Subcutaneous preadipocyte (primary cell): ENCODE measurements around the gene TXNL4B. TPM values are rescaled to one million over a fixed set of nuclear protein-coding genes. Genes with fewer than 3 reads are reported as not detected.

Experiments
- total RNA-seq: library from RNA; depleted of rRNA; stranded (reverse); fragments of >200 nt; gene quantifications from 2 replicates; pipeline ENCODE4 v1.2.3, GENCODE V29; 2012

TXNL4B gene
- total RNA-seq = 7.4 and 7.7 TPM in 2 replicates

GRCh38 chr16:72093448-72094265 lies at the start of gene TXNL4B, which contains the start of gene DHX38:
TSS of gene TXNL4B (minus strand) at chr16:72093620. CDS start at chr16:72090749, 2,871 bp downstream.
TSS of gene DHX38 (plus strand) at chr16:72093847. CDS start at chr16:72096158, 2,311 bp downstream.

GRCh38 chr16:72054254-72054847 lies 39.1 kb downstream of the TXNL4B start, which contains the start of gene HP:
TSS of gene HP (plus strand) at chr16:72054505. CDS start at chr16:72054653, 148 bp downstream.

Other genes starting within 250 kb of the TXNL4B start
- 10.8 and 11.0 TPM in 2 replicates for gene ATXN1L, start 247.6 kb downstream of the TXNL4B start, total RNA-seq
- gene ZNF821, start 209.4 kb downstream of the TXNL4B start, total RNA-seq = 2.9 and 3.3 TPM in 2 replicates
- gene IST1, start 198.1 kb downstream of the TXNL4B start, total RNA-seq = 115 and 128 TPM in 2 replicates
- not detected in 2 replicates for gene PKD1L3, start 93.2 kb downstream of the TXNL4B start, total RNA-seq
- gene DHODH, start 84.9 kb downstream of the TXNL4B start, total RNA-seq = 8.8 and 11.5 TPM in 2 replicates
- gene HP, start 39.1 kb downstream of the TXNL4B start, total RNA-seq = not detected in 2 replicates
- not detected in 2 replicates for gene HPR, start 30.4 kb downstream of the TXNL4B start, total RNA-seq
- 50.3 and 66.7 TPM in 2 replicates for gene DHX38, start 227 bp upstream of the TXNL4B start, total RNA-seq
- 0.37 and 0.78 TPM in 2 replicates for gene PMFBP1, start 78.5 kb upstream of the TXNL4B start, total RNA-seq